ENCODE results near the gene FOXO6. TPM values are rescaled to one million over a fixed set of nuclear protein-coding genes. Genes with fewer than 3 reads are reported as not detected.

The FOXO6 gene
- total and polyA plus RNA-seq, 7 donors, result 0.42 to 8.6 (median 0.88) TPM

DNA sequence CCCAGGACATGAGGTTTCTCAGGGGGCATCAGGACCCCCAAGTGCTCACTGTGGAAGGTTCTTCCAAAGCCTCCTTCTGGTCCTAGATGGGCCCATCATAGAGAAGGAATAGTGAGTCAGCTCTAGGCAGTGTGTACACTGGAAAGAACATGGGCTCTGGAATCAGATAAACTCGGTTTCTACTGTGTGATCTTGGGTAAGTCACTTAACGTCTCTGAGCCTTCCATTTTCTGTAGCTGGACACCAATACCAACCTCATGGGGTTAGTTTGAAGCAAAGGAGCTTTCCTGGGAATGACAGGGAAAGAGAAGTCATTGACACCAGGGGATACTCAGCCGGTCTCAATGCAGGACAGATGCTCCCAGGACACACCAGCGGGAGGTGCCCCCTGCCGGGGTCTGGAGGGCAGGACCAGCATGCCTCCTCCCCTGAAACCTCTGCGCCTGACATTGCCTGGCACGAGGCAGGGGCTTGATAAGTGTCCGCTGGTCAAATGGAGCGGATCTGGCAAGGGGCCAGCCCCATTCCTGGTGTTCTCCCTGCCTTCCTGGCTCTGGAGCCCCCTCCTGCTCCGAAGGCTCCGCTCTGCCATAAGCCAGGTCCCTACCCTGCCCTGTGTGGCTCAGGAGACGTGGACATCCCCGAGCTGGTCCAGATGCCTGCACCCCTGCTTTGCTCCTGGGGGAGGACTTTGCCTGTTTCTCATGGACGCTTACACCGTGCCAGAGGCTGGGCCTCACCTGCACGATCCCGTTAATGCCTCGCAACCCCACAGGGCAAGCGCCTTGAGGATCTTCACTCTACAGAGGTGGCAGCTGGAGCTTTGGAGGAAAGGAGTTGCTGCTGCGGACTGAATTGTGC, 70.5 kb downstream of the FOXO6 start:
- peak in 3 of 4 donors; percentile 6 to 21 (median 9) for ATAC-seq
- Histone ChIP-seq H3K4me1 (peaks cover 19% of the 10 kb centered on the region), H3K27ac (peak overlapping the region; percentile 71), H3K9me3 (no peaks in the 10 kb centered on the region), H3K4me3 (no peak overlapping the region), H3K36me3 (ENCODE audit: insufficient read depth in 1 of 2, low read depth in 1 of 2) (no peaks in the 10 kb centered on the region), H3K27me3 (ENCODE audit: insufficient read depth in 3 of 3, low read length in 2 of 3) (no peaks in the 10 kb centered on the region)
- DNase-seq, result peak in 1 of 2 donors; percentile 54
- intact Hi-C loops (cut with DNase I), result loop anchor here (2.0 to 5.0 kb wide), 5 partner anchors 109 to 164 kb away; no protein-coding TSS in a partner anchor
- no peak for TF ChIP-seq CTCF (IDR thresholded peaks at IDR 0.05)
- WGBS, 3 donors, result 60 to 68% (median 60%) methylated on average over 20 of the region's 20 CpGs

Other genes starting within 250 kb of the FOXO6 start
- 10 to 100 TPM; 28.3 to 39.4 (median 31.2) TPM for gene SCMH1, start 119.1 kb upstream of the FOXO6 start, total RNA-seq
- gene SCMH1, start 119.1 kb upstream of the FOXO6 start, polyA plus RNA-seq, result 10 to 100 TPM; 16.2 to 18.2 (median 17.2) TPM
- not detected for gene EDN2, start 123.2 kb downstream of the FOXO6 start, total RNA-seq
- under 1 TPM in 2 of 3 donors, not detected in 1; 0.03 to 0.10 TPM for gene EDN2, start 123.2 kb downstream of the FOXO6 start, polyA plus RNA-seq